Tibial nerve (tissue), 4 donors: ENCODE results near the gene IDI1. TPM values are rescaled to one million over a fixed set of nuclear protein-coding genes. Genes with fewer than 3 reads are reported as not detected.
A peak's percentile ranks its signal among the peaks of the same experiment; 100 is the strongest.

Experiments
- DNase-seq, 2 donors: peaks; one replicate each; pipeline ENCODE4 v3.0.0-alpha.2; 2019; ENCODE audit warnings: low spot score in 2 of 2
- H3K27ac ChIP-seq, 4 donors: fragments of 200-600 bp; sonication (generic) in 3 of 4; one replicate each; pipeline ENCODE4 v1.5.1; 2017 to 2019; ENCODE audit warnings: mild to moderate bottlenecking in 1 of 4
- H3K27me3 ChIP-seq, 2 donors: fragments of 200-600 bp; sonication (generic) in 1 of 2; one replicate each; pipeline versions ENCODE4 v1.5.1 to v1.6.0; 2017 to 2019
- H3K36me3 ChIP-seq, 3 donors: fragments of 200-600 bp; sonication (generic); one replicate each; pipeline ENCODE4 v1.5.1; 2018 to 2019
- H3K4me1 ChIP-seq, 4 donors: fragments of 200-600 bp; sonication (generic) in 3 of 4; one replicate each; pipeline ENCODE4 v1.5.1; 2017 to 2019
- H3K4me3 ChIP-seq, 4 donors: fragments of 200-600 bp; sonication (generic) in 3 of 4; one replicate each; pipeline ENCODE4 v1.5.1; 2017 to 2019; ENCODE audit warnings: mild to moderate bottlenecking in 1 of 4, moderate library complexity in 1 of 4
- H3K9me3 ChIP-seq, 4 donors: fragments of 200-600 bp; sonication (generic) in 3 of 4; one replicate each; pipeline ENCODE4 v1.5.1; 2017 to 2019
- EP300 ChIP-seq, 2 donors: sonication (generic); formaldehyde crosslinking; IDR thresholded peaks; one replicate each; pipeline ENCODE4 v1.6.1; 2017; ENCODE audit warnings: antibody characterized with exemption in 2 of 2, mild to moderate bottlenecking in 1 of 2
- POLR2A ChIP-seq, 2 donors: fragments of 450-650 bp; IDR thresholded peaks; one replicate each; pipeline ENCODE4 v1.6.1; 2017; ENCODE audit warnings: antibody characterized with exemption in 2 of 2, mild to moderate bottlenecking in 2 of 2, moderate library complexity in 2 of 2
- WGBS, 2 donors: methylation state at CpG; one replicate each; pipeline ENCODE4 v1.1.5; 2018; 5-methylcytosine and 5-hydroxymethylcytosine counted together
- total RNA-seq, 4 donors: library from RNA; depleted of rRNA; stranded (reverse); fragments of >200 nt; gene quantifications; one replicate each; pipeline ENCODE4 v1.1.0, GENCODE V29; 2016
- TF ChIP-seq, protein P1 (sequence below), 5 experiments: fragments of 200-600 bp in 3 of 5; fragments of 450-650 bp in 2 of 5; sonication (generic) in 3 of 5; IDR thresholded peaks; one replicate each; pipeline ENCODE4 v1.5.1; 2016 to 2019; ENCODE audit warnings: antibody characterized with exemption in 5 of 5, mild to moderate bottlenecking in 3 of 5, moderate library complexity in 2 of 5

IDI1 gene
- total RNA-seq, 4 donors from 2014 or later, result 25.5 to 41.0 (median 33.4) TPM

DNA sequence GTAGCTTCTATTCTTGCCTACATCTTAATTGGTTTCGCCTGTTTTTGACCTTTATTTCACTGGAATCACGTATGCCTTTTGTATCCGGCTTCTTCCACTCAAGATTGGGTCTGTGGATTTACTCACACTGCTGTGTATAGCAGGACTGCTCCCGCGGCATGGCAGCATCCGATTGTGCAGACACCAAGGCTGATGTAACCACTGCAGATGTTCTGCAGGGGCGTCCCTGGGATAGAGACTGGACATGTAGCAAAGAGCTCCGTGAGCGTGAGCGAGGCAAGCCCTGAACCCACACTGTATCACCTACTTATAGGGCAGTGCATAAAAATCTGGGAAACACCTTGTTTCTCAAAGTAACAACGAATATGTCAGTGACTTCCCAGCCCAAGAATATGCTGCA lies 11.8 kb downstream of the IDI1 start:
- WGBS, 2 donors, result 86 to 88% methylated on average over 11 of the region's 11 CpGs

DNA sequence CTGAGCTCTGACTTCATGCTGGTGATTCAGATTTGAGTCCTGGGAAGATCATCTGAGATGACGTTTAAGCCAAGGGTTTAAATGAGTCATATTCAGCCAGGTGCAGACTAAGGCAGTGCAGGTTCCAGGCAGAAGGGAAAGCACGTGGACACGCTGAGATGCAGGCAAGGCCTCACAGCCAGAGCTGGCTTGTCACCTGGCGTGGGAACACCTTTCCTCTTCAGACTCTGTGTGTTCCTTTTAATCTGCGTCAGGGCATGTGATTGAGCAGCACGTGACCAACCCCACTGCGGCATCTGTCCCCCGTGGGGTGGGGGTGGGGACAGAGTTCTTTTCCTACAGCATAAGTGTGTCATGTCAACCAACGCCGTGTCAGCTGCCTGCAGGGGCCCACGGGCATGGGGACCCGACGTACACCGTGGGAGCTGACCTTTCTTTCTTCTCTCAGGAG lies 12.6 kb downstream of the IDI1 start:
- H3K4me3 ChIP-seq, result no peak overlapping the region

More for the DNA sequence above, 11.8 kb downstream of the IDI1 start:
- DNase-seq, result no peak
- no peaks in the 10 kb centered on the region for H3K9me3 ChIP-seq
- TF ChIP-seq, protein P1, sequence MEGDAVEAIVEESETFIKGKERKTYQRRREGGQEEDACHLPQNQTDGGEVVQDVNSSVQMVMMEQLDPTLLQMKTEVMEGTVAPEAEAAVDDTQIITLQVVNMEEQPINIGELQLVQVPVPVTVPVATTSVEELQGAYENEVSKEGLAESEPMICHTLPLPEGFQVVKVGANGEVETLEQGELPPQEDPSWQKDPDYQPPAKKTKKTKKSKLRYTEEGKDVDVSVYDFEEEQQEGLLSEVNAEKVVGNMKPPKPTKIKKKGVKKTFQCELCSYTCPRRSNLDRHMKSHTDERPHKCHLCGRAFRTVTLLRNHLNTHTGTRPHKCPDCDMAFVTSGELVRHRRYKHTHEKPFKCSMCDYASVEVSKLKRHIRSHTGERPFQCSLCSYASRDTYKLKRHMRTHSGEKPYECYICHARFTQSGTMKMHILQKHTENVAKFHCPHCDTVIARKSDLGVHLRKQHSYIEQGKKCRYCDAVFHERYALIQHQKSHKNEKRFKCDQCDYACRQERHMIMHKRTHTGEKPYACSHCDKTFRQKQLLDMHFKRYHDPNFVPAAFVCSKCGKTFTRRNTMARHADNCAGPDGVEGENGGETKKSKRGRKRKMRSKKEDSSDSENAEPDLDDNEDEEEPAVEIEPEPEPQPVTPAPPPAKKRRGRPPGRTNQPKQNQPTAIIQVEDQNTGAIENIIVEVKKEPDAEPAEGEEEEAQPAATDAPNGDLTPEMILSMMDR (IDR thresholded peaks at IDR 0.05), result no peak
- no peak for TF ChIP-seq POLR2A (IDR thresholded peaks at IDR 0.05)
- TF ChIP-seq EP300 (IDR thresholded peaks at IDR 0.05), result no peak
- peaks cover 0 to 52% (median 1%) of the 10 kb centered on the region in 3 donors for H3K36me3 ChIP-seq
- H3K27me3 ChIP-seq, result no peaks in the 10 kb centered on the region
- H3K4me3 ChIP-seq, result no peak overlapping the region
- H3K27ac ChIP-seq, result no peak overlapping the region
- peaks cover 0 to 13% (median 5%) of the 10 kb centered on the region in 4 donors for H3K4me1 ChIP-seq

DNA sequence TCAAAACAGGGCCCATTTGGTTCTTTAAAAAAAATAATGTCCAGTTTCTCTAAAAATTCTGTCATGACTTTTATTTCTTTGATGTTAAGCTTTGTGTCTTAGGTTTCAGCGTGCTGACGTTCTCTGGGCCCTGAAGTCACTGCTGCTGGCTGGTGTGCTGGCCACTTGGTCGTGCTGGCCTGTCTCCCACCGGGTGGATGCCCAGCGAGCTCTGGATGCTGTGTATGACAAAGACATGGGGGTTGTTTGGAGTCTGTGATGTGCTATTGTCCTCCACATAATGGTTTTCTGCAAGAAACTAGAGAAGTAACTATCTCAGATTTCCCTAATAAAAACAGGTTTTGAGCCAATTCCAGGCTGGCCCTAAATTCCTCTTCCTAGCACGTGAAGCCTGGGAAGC lies 13.7 kb downstream of the IDI1 start:
- Histone ChIP-seq H3K27ac (peak overlapping the region; percentile 10 to 78 (median 54)), H3K4me1 (peaks cover 0 to 13% (median 5%) of the 10 kb centered on the region in 4 donors), H3K9me3 (no peaks in the 10 kb centered on the region), H3K4me3 (no peak overlapping the region), H3K36me3 (peaks cover 0 to 33% (median 0%) of the 10 kb centered on the region in 3 donors), H3K27me3 (no peaks in the 10 kb centered on the region)
- 46 to 53% methylated on average over 6 of the region's 6 CpGs for WGBS, 2 donors
- TF ChIP-seq, protein P1 (IDR thresholded peaks at IDR 0.05), result no peak
- no peak for TF ChIP-seq POLR2A (IDR thresholded peaks at IDR 0.05)
- TF ChIP-seq EP300 (IDR thresholded peaks at IDR 0.05), result no peak
- no peak for DNase-seq

More for the DNA sequence above, 12.6 kb downstream of the IDI1 start:
- Histone ChIP-seq H3K27me3 (no peaks in the 10 kb centered on the region), H3K36me3 (peaks cover 0 to 45% (median 0%) of the 10 kb centered on the region in 3 donors), H3K27ac (no peak overlapping the region), H3K9me3 (no peaks in the 10 kb centered on the region), H3K4me1 (peaks cover 0 to 13% (median 5%) of the 10 kb centered on the region in 4 donors)
- 82 to 83% methylated on average over 13 to 14 of the region's 14 CpGs for WGBS, 2 donors
- no peak for DNase-seq
- TF ChIP-seq, protein P1 (IDR thresholded peaks at IDR 0.05), result no peak
- TF ChIP-seq EP300 (IDR thresholded peaks at IDR 0.05) (no peak), POLR2A (IDR thresholded peaks at IDR 0.05) (no peak)

DNA sequence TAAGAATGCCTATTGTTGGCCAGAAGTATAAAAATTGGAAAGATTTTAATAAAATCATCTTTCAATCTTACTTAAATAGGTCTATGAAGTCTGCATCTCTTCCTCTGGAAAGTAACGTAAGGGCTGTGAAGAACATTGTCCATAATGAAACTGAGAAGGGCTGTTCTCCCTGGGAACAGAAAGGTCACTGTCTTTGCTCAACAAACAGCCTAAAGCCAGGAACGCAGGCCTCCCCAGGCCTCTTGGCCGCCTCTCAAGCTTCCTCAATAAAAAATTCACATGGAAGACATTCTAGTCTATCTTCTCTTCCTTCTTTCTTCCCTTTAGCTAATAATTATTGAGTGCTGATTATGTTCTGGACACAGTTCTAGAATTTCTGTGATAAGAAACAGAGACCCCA lies 14.2 kb downstream of the IDI1 start:
- peaks cover 0 to 13% (median 5%) of the 10 kb centered on the region in 4 donors for H3K4me1 ChIP-seq
- peak overlapping the region; percentile 10 to 78 (median 54) for H3K27ac ChIP-seq
- TF ChIP-seq POLR2A (IDR thresholded peaks at IDR 0.05) (no peak), EP300 (IDR thresholded peaks at IDR 0.05) (no peak)
- TF ChIP-seq, protein P1 (IDR thresholded peaks at IDR 0.05), result no peak
- H3K36me3 ChIP-seq, result peaks cover 0 to 30% (median 0%) of the 10 kb centered on the region in 3 donors
- no peak for DNase-seq
- H3K4me3 ChIP-seq, result no peak overlapping the region
- WGBS, 2 donors, result 28 to 30% methylated on average over 3 of the region's 3 CpGs
- no peaks in the 10 kb centered on the region for H3K9me3 ChIP-seq
- no peaks in the 10 kb centered on the region for H3K27me3 ChIP-seq

DNA sequence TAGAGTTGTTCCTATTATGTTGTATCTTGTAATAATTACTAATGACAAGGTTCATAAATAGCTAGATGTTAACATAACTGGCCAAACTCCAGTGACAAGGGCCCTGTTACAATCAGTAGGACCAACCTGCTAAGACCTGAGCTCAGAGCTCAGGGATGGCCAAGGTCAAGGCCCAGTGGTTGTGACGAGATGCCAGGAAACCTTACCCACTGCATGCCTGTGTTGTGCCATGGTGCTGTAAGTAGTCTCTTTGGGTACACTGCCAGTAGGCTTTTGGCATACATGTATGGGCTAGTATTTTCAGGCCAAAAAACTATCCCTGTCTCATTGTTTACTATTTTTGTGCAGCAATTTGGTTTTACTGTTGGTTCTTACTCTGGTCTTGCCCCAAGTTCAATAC lies 15.3 kb downstream of the IDI1 start:
- Histone ChIP-seq H3K9me3 (no peaks in the 10 kb centered on the region), H3K4me3 (no peak overlapping the region), H3K36me3 (peaks cover 0 to 23% (median 0%) of the 10 kb centered on the region in 3 donors), H3K4me1 (peaks cover 0 to 13% (median 5%) of the 10 kb centered on the region in 4 donors), H3K27ac (no peak overlapping the region), H3K27me3 (no peaks in the 10 kb centered on the region)
- WGBS, 2 donors, result 81 to 100% methylated on average over 1 of the region's 1 CpG
- DNase-seq, result no peak
- TF ChIP-seq POLR2A (IDR thresholded peaks at IDR 0.05) (no peak), EP300 (IDR thresholded peaks at IDR 0.05) (no peak)
- TF ChIP-seq, protein P1 (IDR thresholded peaks at IDR 0.05), result no peak
